ENCODE results near the gene POLD1.

POLD1 gene

GRCh38 chr19:50418176-50419021 is 34.3 kb downstream of the POLD1 start, which contains the start of gene SPIB:
Gene SPIB, plus strand, starts transcription at chr19:50418938. Its CDS starts 25 bp downstream, at chr19:50418963.
- DNase-seq (ENCODE audit: low read depth) = no peak

GRCh38 chr19:50419022-50419579 is 35.0 kb downstream of the POLD1 start:
- no peak for DNase-seq (ENCODE audit: low read depth)

GRCh38 chr19:50419580-50420035 is 35.5 kb downstream of the POLD1 start:
- DNase-seq (ENCODE audit: low read depth) = no peak

GRCh38 chr19:50420127-50420526 is 36.0 kb downstream of the POLD1 start:
- DNase-seq (ENCODE audit: low read depth) = no peak

GRCh38 chr19:50420808-50421207 is 36.7 kb downstream of the POLD1 start:
- no peak for DNase-seq (ENCODE audit: low read depth)

- DNase-seq (ENCODE audit: low read depth) = no peak
Observed at GRCh38 chr19:50422397-50423278, 38.5 kb downstream of the POLD1 start.

- no peak for DNase-seq (ENCODE audit: low read depth)
Observed at GRCh38 chr19:50423279-50424113, 39.3 kb downstream of the POLD1 start.

GRCh38 chr19:50425581-50425980 is 41.4 kb downstream of the POLD1 start:
- no peak for DNase-seq (ENCODE audit: low read depth)

GRCh38 chr19:50427318-50427925 is 43.3 kb downstream of the POLD1 start:
- no peak for DNase-seq (ENCODE audit: low read depth)

- no peak for DNase-seq (ENCODE audit: low read depth)
Observed at GRCh38 chr19:50427997-50428425, 43.9 kb downstream of the POLD1 start.

- no peak for DNase-seq (ENCODE audit: low read depth)
Observed at GRCh38 chr19:50428772-50429463, 44.8 kb downstream of the POLD1 start.

GRCh38 chr19:50430888-50431342 is 46.8 kb downstream of the POLD1 start:
- no peak for DNase-seq (ENCODE audit: low read depth)

- DNase-seq (ENCODE audit: low read depth) = peak; percentile 79
Observed at GRCh38 chr19:50431343-50432220, 47.4 kb downstream of the POLD1 start.

- DNase-seq (ENCODE audit: low read depth) = no peak
Observed at GRCh38 chr19:50432221-50433028, 48.3 kb downstream of the POLD1 start, which contains the start of gene MYBPC2. Gene MYBPC2, plus strand, starts transcription at chr19:50432892. Its CDS starts 62 bp downstream, at chr19:50432954.

GRCh38 chr19:50433201-50434180 is 49.3 kb downstream of the POLD1 start:
- DNase-seq (ENCODE audit: low read depth) = no peak

- no peak for DNase-seq (ENCODE audit: low read depth)
Observed at GRCh38 chr19:50434525-50434924, 50.4 kb downstream of the POLD1 start.

- DNase-seq (ENCODE audit: low read depth) = no peak
Observed at GRCh38 chr19:50435221-50435620, 51.1 kb downstream of the POLD1 start.

All from CMK (cell line).